ENCODE data around the gene FKBP1A. TPM values are rescaled to one million over a fixed set of nuclear protein-coding genes. Genes with fewer than 3 reads are reported as not detected.

Gene FKBP1A
- total RNA-seq, 1 experiment from 2014 or later, result 196 TPM

DNA sequence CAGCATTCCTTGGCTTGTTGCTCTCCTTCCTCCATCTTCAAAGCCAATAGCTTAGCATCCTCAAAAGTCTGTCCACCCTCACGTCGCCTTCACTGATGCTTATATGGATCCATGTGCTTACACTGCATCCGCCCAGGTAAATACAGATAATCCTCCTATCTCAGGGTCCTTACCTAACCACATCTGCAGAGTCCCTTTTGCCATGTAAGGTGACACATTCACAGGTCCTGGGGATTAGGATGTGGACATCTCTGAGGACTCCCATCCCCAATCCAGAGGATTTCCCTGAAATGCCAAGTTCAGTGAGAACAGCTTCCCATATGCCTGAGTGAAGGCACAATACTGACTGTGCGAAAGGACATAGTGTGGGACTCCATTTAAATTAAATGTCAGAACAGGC lies 25.4 kb downstream of the FKBP1A start:
- H2BK15ac ChIP-seq (ENCODE audit: low read depth, low read length), result no peak overlapping the region
- no peak overlapping the region for H2BK12ac ChIP-seq (ENCODE audit: insufficient read length, low read depth, low read length)
- H3K4me2 ChIP-seq (ENCODE audit: insufficient read depth, insufficient read length, low read length), result no peak overlapping the region
- no peak overlapping the region for H3K23ac ChIP-seq (ENCODE audit: insufficient read length, low read depth, low read length)
- peaks cover 0 to 3% of the 10 kb centered on the region in 2 experiments; a peak in 1 of 5 replicates for H3K9me3 Mint-ChIP-seq
- no peaks in the 10 kb centered on the region for H3K79me2 ChIP-seq (ENCODE audit: insufficient read depth, low read length)
- no peak for DNase-seq
- no peaks in the 10 kb centered on the region for H3K27me3 Mint-ChIP-seq (ENCODE audit: low read depth)
- no peak overlapping the region for H3T11ph ChIP-seq (ENCODE audit: low read length)
- no peak overlapping the region for H4K8ac ChIP-seq (replicated peaks; ENCODE audit: insufficient read length, low read depth, low read length)
- no peak overlapping the region for H3K27ac Mint-ChIP-seq
- H3K9me3 ChIP-seq (ENCODE audit: control insufficient read depth, low read depth, low read length), result no peaks in the 10 kb centered on the region
- no peak overlapping the region for H2AK5ac ChIP-seq (ENCODE audit: insufficient read length, low read length)
- peaks cover 18 to 50% (median 29%) of the 10 kb centered on the region in 3 experiments; a peak in 6 of 7 replicates for H3K36me3 Mint-ChIP-seq (ENCODE audit: insufficient read depth in 1 of 3, low read depth in 3 of 3)
- no peak overlapping the region for H3K56ac ChIP-seq (ENCODE audit: insufficient read length, low read depth, low read length)
- H3K23me2 ChIP-seq (ENCODE audit: insufficient read length, low read depth, low read length, poor library complexity, severe bottlenecking), result no peaks in the 10 kb centered on the region
- H3K4me1 ChIP-seq (ENCODE audit: insufficient read depth, low read length), result no peaks in the 10 kb centered on the region
- H4K5ac ChIP-seq (ENCODE audit: insufficient read length, low read depth, low read length), result no peak overlapping the region
- no peak overlapping the region for H2AFZ ChIP-seq (ENCODE audit: low read length)
- no peak overlapping the region for H3K4me3 Mint-ChIP-seq
- H3K14ac ChIP-seq (ENCODE audit: insufficient read depth, low read length), result no peak overlapping the region
- no peaks in the 10 kb centered on the region for H4K20me1 ChIP-seq (ENCODE audit: control insufficient read depth, insufficient read depth, insufficient read length)
- TF ChIP-seq, protein P1, sequence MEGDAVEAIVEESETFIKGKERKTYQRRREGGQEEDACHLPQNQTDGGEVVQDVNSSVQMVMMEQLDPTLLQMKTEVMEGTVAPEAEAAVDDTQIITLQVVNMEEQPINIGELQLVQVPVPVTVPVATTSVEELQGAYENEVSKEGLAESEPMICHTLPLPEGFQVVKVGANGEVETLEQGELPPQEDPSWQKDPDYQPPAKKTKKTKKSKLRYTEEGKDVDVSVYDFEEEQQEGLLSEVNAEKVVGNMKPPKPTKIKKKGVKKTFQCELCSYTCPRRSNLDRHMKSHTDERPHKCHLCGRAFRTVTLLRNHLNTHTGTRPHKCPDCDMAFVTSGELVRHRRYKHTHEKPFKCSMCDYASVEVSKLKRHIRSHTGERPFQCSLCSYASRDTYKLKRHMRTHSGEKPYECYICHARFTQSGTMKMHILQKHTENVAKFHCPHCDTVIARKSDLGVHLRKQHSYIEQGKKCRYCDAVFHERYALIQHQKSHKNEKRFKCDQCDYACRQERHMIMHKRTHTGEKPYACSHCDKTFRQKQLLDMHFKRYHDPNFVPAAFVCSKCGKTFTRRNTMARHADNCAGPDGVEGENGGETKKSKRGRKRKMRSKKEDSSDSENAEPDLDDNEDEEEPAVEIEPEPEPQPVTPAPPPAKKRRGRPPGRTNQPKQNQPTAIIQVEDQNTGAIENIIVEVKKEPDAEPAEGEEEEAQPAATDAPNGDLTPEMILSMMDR (conservative IDR thresholded peaks at IDR 0.05), result no peak
- WGBS (ENCODE audit: extremely low coverage, insufficient read length, low lambda C conversion rate), result no CpG with 5 or more reads among the region's 4 CpGs
- no peak overlapping the region for H2BK120ac ChIP-seq (ENCODE audit: low read depth, low read length, poor library complexity, severe bottlenecking)
- H2BK5ac ChIP-seq (ENCODE audit: insufficient read length, low read length), result no peak overlapping the region
- H4K91ac ChIP-seq (ENCODE audit: insufficient read length, low read depth, low read length), result no peak overlapping the region
- peaks cover 2% of the 10 kb centered on the region for H3K79me1 ChIP-seq (ENCODE audit: insufficient read depth, low read depth, low read length, poor library complexity, severe bottlenecking)
- H3K27ac ChIP-seq (ENCODE audit: insufficient read length, low read depth, low read length), result no peak overlapping the region
- no peak overlapping the region for H3K18ac ChIP-seq (ENCODE audit: insufficient read length, low read depth, low read length)
- no peak overlapping the region for H3K9ac ChIP-seq (ENCODE audit: extremely low read depth, insufficient read length, low read length)
- H3K4me1 Mint-ChIP-seq, result no peaks in the 10 kb centered on the region
- H2BK20ac ChIP-seq (ENCODE audit: low read depth, low read length, poor library complexity, severe bottlenecking), result no peak overlapping the region
- H3K4ac ChIP-seq (ENCODE audit: low read depth, low read length), result no peak overlapping the region
- no peaks in the 10 kb centered on the region for H3K27me3 ChIP-seq (ENCODE audit: insufficient read depth, low read length)

Measured in H9 (cell line).